Kidney epithelial cell (primary cell): ENCODE measurements around the gene PAOX. TPM values are rescaled to one million over a fixed set of nuclear protein-coding genes. Genes with fewer than 3 reads are reported as not detected.

ENCODE experiments used
- DNase-seq: peaks from one replicate; pipeline ENCODE4 v3.0.0-alpha.2; 2010; ENCODE audit warnings: low read depth
- H3K27me3 ChIP-seq: 2 replicates; pipeline ENCODE4 v1.6.0; 2011; ENCODE audit warnings: low read length; ENCODE audit not compliant: control insufficient read depth, insufficient read depth
- H3K36me3 ChIP-seq: 2 replicates; pipeline ENCODE4 v1.5.1; 2011; ENCODE audit warnings: low read length; ENCODE audit not compliant: control insufficient read depth, insufficient read depth
- H3K4me3 ChIP-seq: 2 replicates; pipeline ENCODE4 v1.5.1; 2011; ENCODE audit warnings: low read depth, mild to moderate bottlenecking, control low read depth, low read length
- CTCF ChIP-seq: IDR thresholded peaks from 2 replicates; pipeline ENCODE4 v1.5.1; 2011; ENCODE audit warnings: mild to moderate bottlenecking, moderate library complexity, low read length, control low read depth, inconsistent platforms; ENCODE audit not compliant: insufficient read depth, poor library complexity, severe bottlenecking
- total RNA-seq: library from RNA; depleted of rRNA; stranded (reverse); fragments of >200 nt; gene quantifications from 2 replicates; pipeline ENCODE4 v1.2.3, GENCODE V29; 2015

PAOX gene
- total RNA-seq, 1 donor from 2014 or later: 4.3 TPM

DNA sequence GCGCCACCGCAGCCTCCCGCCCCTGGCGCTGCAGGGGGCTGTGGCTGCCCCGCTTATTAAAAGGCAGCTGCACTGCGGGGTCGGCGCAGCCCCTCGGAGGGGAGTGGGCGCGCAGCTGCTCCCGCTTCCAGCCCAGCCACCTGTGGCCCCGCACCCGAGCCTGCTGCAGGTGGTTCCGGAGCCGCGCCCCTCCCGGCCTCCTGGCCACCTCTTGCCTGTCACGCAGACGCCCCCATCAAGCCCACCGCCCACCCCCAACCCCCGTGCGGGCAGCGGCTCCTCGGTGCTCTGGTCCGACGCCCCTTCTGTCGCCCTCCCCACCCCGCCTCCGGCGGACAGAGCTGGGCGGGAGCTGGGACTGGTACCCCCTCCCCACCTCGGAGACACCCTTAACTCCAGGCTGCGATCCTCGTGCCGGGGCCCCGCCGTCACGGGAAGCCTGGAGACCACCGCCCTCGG, 42.9 kb upstream of the PAOX start:
- DNase-seq: no peak
- no peak for TF ChIP-seq CTCF
- H3K4me3 ChIP-seq: no peak overlapping the region
- H3K27me3 ChIP-seq: peaks cover 60% of the 10 kb centered on the region
- H3K36me3 ChIP-seq: no peaks in the 10 kb centered on the region

GRCh38 chr10:133336577-133337369, 42.3 kb upstream of the PAOX start, which contains the start of gene CALY:
Gene CALY (minus strand): TSS chr10:133336896. CDS start chr10:133328989, 7,907 bp downstream.
- H3K27me3 ChIP-seq: peaks cover 57% of the 10 kb centered on the region
- no peaks in the 10 kb centered on the region for H3K36me3 ChIP-seq
- no peak within 1 kb of the TSS for H3K4me3 ChIP-seq
- DNase-seq: no peak
- TF ChIP-seq CTCF: no peak

DNA sequence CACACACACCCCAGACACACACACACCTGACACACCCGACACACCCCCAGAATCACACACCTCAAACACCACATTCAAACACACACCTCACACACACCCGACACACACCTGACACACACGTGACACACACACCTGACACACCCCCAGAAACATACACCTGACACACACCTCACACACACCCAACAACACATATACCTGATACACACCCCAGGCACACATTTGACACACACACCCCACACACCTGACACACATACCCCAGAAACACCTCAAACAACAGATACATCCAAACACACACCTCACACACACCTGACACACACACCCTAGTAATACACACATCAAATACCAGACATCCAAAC, 41.7 kb upstream of the PAOX start:
- TF ChIP-seq CTCF: no peak
- DNase-seq: no peak
- peaks cover 54% of the 10 kb centered on the region for H3K27me3 ChIP-seq
- H3K36me3 ChIP-seq: no peaks in the 10 kb centered on the region
- no peak overlapping the region for H3K4me3 ChIP-seq

GRCh38 chr10:133338080-133339071, 40.7 kb upstream of the PAOX start:
- Histone ChIP-seq H3K27me3 (peaks cover 46% of the 10 kb centered on the region), H3K36me3 (no peaks in the 10 kb centered on the region), H3K4me3 (no peak overlapping the region)
- no peak for TF ChIP-seq CTCF
- DNase-seq: no peak

GRCh38 chr10:133339708-133340380, 39.2 kb upstream of the PAOX start:
- DNase-seq: no peak
- H3K4me3 ChIP-seq: no peak overlapping the region
- peaks cover 39% of the 10 kb centered on the region for H3K27me3 ChIP-seq
- H3K36me3 ChIP-seq: no peaks in the 10 kb centered on the region
- TF ChIP-seq CTCF: no peak
